ENCODE measurements around the gene RBM17. TPM values are rescaled to one million over a fixed set of nuclear protein-coding genes. Genes with fewer than 3 reads are reported as not detected.
"Not testable (repeated sequence)": the region's sequence is repeated elsewhere in the genome, so short reads cannot be mapped to it uniquely, and the experiment has no call there.

Gene RBM17
- total RNA-seq, 4 donors from 2014 or later, result 64.4 to 163 (median 146) TPM

DNA sequence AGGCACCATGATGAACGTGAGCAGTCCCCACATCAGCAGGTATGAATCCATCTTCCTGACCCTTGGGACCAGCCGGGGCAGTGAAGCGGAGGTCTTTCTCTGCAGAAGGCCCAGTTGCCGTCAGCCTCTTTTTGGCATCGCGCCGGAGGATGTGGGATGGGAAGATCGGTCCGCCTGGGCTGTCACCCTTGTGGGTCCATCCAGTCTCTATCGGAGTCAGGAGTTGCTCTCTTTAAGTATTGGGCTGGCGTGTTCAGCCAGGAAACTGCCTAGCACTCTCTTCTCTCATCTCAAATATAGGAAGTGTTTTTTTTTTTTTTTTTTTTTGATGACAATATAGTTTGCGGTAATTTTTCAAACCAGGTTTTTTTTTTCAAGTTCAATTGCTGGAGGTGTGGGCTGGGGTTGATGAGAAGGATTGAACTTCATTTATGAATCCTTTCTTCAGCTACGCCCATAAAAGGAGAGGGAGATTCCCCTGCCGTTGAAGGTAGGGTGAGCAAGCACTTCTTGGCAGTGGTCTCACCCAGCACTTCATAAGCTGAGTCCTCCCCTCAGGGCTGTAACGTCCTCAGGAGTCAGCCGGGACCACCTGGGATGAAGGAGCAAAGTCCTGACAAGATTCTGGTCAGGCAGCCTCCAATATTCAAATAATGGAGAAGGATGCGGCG is 26.6 kb upstream of the RBM17 start, which contains the start of gene IL2RA:
Gene IL2RA, minus strand, starts transcription at position 267 of the 671 bp plus-strand sequence. Its CDS starts 216 bp downstream, at position 51.
- H3K4me3 ChIP-seq, result no peak within 1 kb of the TSS
- no peak within 1 kb of the TSS for H3K27ac ChIP-seq
- intact Hi-C loops (cut with DNase I; ENCODE audit: low total_unique reads), result no loop called here
- no peak for DNase-seq
- no peaks in the 10 kb centered on the region for H3K4me1 ChIP-seq
- no peaks in the 10 kb centered on the region for H3K27me3 ChIP-seq
- TF ChIP-seq POLR2A (IDR thresholded peaks at IDR 0.05), result no peak
- TF ChIP-seq, protein P1, sequence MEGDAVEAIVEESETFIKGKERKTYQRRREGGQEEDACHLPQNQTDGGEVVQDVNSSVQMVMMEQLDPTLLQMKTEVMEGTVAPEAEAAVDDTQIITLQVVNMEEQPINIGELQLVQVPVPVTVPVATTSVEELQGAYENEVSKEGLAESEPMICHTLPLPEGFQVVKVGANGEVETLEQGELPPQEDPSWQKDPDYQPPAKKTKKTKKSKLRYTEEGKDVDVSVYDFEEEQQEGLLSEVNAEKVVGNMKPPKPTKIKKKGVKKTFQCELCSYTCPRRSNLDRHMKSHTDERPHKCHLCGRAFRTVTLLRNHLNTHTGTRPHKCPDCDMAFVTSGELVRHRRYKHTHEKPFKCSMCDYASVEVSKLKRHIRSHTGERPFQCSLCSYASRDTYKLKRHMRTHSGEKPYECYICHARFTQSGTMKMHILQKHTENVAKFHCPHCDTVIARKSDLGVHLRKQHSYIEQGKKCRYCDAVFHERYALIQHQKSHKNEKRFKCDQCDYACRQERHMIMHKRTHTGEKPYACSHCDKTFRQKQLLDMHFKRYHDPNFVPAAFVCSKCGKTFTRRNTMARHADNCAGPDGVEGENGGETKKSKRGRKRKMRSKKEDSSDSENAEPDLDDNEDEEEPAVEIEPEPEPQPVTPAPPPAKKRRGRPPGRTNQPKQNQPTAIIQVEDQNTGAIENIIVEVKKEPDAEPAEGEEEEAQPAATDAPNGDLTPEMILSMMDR (IDR thresholded peaks at IDR 0.05), result no peak
- H3K36me3 ChIP-seq, result no peaks in the 10 kb centered on the region
- no peaks in the 10 kb centered on the region for H3K9me3 ChIP-seq

DNA sequence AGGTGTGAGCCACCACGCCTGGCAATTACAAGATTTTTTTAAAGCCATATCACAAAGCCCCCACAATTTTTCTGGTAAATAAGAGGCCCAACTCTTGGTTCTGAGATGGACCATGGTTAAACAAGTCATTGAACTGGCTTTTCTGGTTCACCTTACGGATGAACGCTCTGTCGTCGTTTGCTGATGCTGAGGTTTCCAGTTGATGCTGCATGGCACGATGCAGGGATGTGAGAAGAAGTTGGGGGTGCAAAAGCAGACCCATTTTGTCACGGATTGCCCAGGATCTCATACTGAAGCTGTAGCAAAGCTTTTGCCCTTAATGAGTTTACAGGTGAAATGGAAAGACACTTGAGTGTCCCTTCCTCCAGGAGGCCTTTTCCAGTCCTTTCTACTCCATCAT is 24.7 kb upstream of the RBM17 start:
- Histone ChIP-seq H3K27ac (no peak overlapping the region), H3K9me3 (no peaks in the 10 kb centered on the region), H3K36me3 (no peaks in the 10 kb centered on the region), H3K4me3 (no peak overlapping the region), H3K4me1 (no peaks in the 10 kb centered on the region), H3K27me3 (no peaks in the 10 kb centered on the region)
- no peak for TF ChIP-seq POLR2A (IDR thresholded peaks at IDR 0.05)
- TF ChIP-seq, protein P1 (IDR thresholded peaks at IDR 0.05), result no peak
- intact Hi-C loops (cut with DNase I; ENCODE audit: low total_unique reads), result no loop called here
- no peak for DNase-seq

DNA sequence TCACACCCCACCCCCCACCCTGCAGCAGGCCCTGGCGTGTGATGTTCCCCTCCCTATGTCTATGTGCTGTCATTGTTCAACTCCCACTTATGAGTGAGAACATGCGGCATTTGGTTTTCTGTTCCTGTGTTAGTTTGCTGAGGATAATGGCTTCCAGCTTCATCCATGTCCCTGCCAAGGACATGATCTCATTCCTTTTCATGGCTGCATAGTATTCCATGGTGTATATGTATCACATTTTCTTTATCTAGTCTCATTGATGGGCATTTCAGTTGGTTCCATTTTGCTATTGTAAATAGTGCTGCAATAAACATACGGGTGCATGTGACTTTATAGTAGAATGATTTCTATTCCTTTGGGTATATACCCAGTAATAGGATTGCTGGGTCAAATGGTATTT is 24.1 kb upstream of the RBM17 start:
- H3K36me3 ChIP-seq; intact Hi-C loops (cut with DNase I; ENCODE audit: low total_unique reads); H3K4me1 ChIP-seq; H3K27me3 ChIP-seq; H3K27ac ChIP-seq; H3K4me3 ChIP-seq; H3K9me3 ChIP-seq; DNase-seq: not testable (repeated sequence)

DNA sequence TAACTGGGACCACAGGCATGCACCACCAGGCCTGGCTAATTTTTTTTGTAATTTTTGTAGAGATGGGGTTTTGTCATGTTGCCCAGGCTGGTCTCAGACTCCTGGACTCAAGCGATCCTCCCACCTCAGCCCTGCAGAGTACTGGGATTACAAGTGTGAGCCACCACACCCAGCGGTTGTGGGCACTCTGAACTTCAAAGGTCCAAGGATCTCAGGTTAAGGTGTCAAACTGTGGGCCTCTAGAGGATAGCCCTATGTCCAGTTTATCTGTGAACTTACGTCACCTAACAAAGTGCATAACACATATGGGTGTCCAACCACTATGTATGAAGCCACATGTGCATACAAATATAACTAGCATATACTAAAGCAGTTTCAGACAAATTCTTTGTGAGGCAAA is 23.4 kb upstream of the RBM17 start:
- no peak overlapping the region for H3K4me3 ChIP-seq
- H3K36me3 ChIP-seq, result no peaks in the 10 kb centered on the region
- H3K4me1 ChIP-seq, result no peaks in the 10 kb centered on the region
- H3K27me3 ChIP-seq, result no peaks in the 10 kb centered on the region
- no peak for TF ChIP-seq POLR2A (IDR thresholded peaks at IDR 0.05)
- TF ChIP-seq, protein P1 (IDR thresholded peaks at IDR 0.05), result no peak
- intact Hi-C loops (cut with DNase I; ENCODE audit: low total_unique reads), result no loop called here
- no peaks in the 10 kb centered on the region for H3K9me3 ChIP-seq
- H3K27ac ChIP-seq, result peak overlapping the region in 1 of 2 donors; percentile 33
- DNase-seq, result no peak

DNA sequence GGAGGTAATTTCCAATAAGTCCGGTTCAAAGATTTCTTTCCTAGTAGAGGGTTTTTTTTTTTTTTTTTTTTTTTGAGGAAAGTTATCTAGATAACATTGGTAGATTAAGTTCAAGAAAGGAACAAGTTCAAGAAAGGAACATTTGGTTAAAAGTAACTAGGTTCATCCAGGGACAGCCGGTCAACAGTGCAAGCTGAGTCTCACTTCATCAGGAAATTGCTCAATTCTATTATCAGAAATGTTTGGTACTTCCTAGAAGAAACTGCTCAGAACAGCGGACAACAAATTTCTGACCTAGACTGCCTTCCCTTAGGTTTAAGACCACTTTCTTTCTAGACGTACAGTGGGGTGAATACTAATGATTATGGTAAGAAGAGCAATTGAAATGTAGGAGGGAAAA is 23.0 kb upstream of the RBM17 start:
- intact Hi-C loops (cut with DNase I; ENCODE audit: low total_unique reads), result no loop called here
- Histone ChIP-seq H3K4me1 (no peaks in the 10 kb centered on the region), H3K36me3 (no peaks in the 10 kb centered on the region), H3K9me3 (no peaks in the 10 kb centered on the region), H3K27me3 (no peaks in the 10 kb centered on the region), H3K27ac (peak overlapping the region in 1 of 2 donors; percentile 33), H3K4me3 (no peak overlapping the region)
- no peak for DNase-seq
- no peak for TF ChIP-seq POLR2A (IDR thresholded peaks at IDR 0.05)
- TF ChIP-seq, protein P1 (IDR thresholded peaks at IDR 0.05), result no peak
